HG02678 (cell line): Measurements from ENCODE around the gene PC.

Experiments used
- ATAC-seq: cut with Tn5 transposase; IDR thresholded peaks from one replicate; pipeline ENCODE4 v1.9.1; 2021; ENCODE audit warnings: mild to moderate bottlenecking, moderate library complexity; ENCODE audit not compliant: unreplicated experiment

The PC gene

DNA sequence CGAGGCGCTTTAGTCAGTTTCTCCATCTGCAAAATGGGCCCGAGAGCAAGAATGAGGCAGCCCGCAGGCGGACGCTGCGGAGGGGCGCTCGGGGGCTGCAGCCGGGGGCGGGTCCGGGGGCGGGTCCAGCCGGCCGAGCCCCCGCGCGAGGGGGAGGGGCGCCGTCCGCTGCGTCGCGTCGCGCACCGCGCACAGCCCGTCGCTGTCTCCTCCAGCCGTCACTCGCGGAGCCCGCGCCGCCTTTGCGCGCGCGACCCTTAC, 282 bp downstream of the PC start:
- peak; percentile 19 for ATAC-seq

- ATAC-seq, result no peak
Measured at GRCh38 chr11:66956689-66957290, 1.4 kb downstream of the PC start.

GRCh38 chr11:66953081-66953833, 4.9 kb downstream of the PC start:
- no peak for ATAC-seq

DNA sequence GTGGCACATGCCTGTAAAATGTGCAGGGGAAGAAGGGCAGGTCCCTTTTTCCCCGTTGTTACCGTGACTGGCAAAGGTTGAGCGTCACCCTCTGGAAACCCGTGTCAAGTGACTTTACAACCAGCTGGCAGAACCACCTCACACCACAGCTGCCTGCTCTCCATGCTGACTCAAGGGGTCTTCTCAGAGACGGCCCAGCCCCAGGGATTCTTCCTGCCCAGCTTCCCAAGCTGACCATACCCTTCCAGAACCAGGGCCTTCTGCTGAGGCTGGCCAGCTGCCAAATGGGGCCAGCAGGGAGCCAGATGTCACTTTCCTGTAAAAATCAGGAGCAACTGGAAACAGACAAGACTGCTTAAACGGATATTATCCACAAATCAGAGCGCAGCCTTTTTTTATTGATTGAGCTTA, 6.3 kb downstream of the PC start:
- ATAC-seq, result no peak

GRCh38 chr11:66951135-66951534, 7.0 kb downstream of the PC start:
- no peak for ATAC-seq

DNA sequence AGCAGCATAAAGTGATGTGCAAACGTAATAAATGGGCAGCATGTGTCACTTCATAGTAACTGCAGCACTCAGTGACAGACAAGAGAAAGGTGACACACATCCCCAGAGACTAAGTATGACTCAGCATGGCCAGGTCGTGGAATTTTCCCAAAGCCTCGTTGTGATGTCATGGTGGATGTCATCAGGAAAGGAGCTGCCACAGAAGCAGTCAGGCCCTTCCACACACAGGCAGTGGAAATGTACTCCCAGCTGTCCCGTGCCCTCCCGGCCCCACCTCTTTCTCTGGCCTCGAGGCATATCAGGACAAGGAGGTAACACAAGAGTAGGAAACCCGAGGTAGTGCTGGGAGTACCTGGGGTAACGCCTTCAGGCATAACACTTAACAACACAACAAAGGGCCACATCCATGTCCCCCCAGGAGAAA, 8.1 kb downstream of the PC start:
- no peak for ATAC-seq

- ATAC-seq, result no peak
Measured at GRCh38 chr11:66938582-66939135, 19.5 kb downstream of the PC start.

GRCh38 chr11:66937193-66937733, 20.9 kb downstream of the PC start:
- ATAC-seq, result no peak

DNA sequence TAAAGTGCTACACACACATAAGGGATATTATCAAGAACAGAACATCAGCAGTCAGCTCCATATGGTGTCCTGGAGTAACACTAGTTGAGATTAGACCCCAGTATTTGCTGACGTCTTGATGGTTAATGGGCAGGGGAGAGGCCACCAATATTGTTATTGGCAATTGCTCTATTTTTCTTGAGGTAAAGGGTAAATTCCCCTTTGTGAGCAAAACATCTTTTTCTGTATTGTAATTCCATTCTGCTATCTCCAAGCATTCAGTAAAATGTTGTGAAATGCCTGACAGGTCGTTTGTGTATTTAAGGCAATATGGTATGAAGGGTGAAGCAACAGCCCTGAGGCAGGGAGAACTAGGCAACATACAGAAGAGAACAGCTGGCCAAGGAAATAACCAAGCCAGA, 21.9 kb downstream of the PC start:
- no peak for ATAC-seq

DNA sequence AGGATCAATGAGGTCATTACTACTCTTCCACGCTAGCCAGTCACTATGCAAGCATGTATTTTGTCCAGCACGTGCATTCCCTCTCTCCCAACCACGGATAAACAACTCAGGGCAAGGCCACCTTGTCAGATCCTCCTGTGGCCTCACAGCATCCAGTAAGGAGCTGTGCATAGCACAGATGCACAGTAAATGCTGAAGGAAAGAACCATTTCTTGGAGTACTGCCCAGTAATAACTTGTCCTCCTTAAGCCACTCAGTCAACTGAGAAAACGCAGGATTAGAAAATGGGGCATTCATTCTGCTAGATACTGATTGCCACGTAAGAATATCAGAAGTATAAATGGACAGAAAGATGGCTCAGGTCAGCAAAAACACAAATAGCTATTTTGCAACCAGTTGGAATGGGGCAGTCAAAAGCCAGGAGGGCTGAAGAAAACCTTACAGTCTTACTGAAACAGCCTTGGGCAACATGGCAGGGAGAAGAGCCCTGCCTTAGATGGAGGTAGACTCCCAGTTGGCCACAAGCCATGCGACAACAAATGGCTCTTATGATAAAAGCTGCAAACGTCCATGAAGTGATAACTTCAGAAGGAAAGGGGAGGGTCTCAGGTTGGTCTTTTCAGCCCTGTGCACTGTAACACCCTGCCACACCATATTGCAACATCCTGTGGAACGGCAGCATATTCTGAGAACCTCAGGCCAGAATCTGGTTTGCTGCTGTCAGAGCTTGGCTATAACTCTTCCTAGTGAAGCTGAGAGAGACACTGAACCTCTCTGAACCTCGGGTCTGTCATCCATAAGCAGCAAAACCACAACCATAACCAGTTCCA, 23.0 kb downstream of the PC start:
- no peak for ATAC-seq

DNA sequence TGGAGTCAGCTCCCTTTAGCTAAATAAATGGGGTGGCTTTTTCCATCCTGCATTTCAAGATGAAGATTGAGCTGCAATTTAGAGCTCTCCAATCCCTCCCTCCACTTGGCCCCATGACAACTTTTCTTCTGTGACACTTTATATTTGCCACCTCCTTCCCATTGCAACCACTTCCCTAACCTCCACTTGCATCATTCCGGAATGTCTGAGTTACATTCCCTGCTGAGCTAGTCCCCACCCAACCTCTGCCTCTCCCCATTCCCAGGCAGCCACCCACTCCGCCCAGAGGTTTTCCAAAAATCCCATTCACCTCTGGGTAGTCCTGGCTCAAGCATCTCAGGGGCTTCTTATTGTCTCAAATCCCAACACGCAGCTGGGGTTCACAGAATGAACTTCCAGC, 24.7 kb downstream of the PC start:
- ATAC-seq, result no peak

GRCh38 chr11:66932543-66932942, 25.6 kb downstream of the PC start:
- ATAC-seq, result no peak

GRCh38 chr11:66929753-66930152, 28.4 kb downstream of the PC start:
- no peak for ATAC-seq

DNA sequence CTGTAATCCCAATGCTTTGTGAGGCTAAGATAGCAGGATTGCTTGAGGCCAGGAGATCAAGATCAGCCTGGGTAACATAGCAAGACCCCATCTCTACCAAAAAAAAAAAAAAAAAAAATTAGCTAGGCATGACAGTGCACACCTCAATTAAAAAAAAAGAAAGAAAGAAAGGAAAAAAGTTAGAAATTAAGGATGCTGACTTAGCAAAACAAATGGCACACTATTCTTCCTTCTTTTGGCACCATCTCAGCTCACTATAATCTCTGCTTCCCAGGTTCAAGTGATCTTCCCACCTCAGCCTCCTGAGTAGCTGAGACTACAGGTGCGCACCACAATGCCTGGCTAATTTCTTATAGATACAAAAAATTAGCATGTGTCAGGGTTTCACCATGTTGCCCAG, 33.9 kb downstream of the PC start:
- no peak for ATAC-seq

- no peak for ATAC-seq
Measured at GRCh38 chr11:66922551-66922950, 35.6 kb downstream of the PC start.

DNA sequence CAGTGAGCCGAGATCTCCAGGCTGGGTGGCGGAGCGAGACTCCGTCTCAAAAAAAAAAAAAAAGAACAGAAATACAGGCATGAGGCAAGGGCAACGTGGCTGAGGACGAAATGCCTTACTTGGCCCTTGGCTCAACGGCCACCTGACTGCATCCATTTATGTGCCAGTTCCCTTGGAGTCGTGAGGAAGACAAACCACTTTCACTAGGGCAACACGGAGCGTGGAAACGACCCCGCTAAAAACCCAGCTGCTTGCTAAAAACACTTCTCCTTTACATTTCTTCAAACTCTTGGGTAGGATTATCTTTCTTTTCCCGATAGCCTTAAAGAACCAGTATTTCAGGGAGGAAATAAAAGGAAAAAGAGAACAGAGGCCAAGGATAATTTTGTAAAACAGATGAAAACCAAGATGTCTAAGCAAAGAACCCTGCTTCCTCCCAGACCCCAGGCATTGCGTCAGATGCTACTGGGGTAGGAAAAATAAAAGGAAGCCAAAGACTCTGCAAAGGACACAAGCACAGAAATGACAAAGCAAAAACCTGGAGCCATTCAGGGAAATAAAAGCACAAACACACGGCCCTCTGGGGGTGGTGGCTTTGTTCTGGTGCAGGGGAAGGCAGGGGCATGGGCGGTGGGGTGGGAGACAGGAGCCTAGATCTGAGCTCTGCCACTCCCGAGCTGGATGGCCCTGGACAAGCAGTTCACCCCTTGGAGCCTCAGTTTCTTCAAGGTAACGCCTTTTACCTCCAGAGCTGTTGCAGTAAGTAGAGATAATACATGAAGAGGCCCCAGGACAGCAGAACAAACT, 37.0 kb downstream of the PC start:
- no peak for ATAC-seq

- ATAC-seq, result no peak
Measured at GRCh38 chr11:66919923-66920322, 38.3 kb downstream of the PC start.

GRCh38 chr11:66918741-66919140, 39.4 kb downstream of the PC start:
- no peak for ATAC-seq

- ATAC-seq, result no peak
Measured at GRCh38 chr11:66915866-66916265, 42.3 kb downstream of the PC start.

DNA sequence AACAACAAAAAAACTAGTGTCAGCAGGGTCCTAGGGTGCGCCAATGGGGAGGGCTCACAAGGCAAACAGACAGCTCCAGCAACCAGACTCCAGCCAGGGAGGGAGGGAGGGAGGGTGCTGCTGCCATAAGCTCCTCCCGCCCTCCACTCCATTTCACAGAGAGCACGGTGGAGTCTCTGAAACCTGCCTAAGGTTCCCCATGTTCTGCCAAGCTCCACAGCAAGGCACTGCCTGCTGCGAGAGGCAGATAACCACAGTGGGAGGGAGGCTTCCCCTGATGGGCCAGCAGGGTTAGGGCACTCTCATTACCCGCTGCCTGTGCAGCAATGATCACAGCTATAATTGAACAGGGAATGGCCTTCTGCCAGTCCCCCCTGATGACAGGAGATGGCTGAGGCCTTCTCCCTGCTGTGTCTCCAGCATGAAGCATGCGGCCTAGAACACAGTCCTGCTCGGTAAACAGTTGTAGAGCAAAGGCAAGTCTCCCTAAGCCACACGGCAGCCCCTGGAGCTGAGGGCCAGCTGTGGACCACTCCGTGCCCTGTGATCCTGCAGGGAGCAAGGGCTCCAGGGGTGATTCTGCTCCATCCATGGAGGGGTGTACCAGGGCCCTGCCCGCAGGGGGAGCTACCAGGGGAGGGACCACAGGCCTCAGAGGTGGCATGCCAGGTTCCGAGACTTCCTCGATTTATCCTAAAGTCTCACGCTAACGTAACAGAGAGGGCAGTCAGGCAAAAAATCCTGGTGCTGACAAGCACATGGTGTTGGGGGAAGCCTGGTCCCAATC, 42.9 kb downstream of the PC start:
- ATAC-seq, result no peak
